T-cell (primary cell): Measurements from ENCODE around the gene CHIT1. TPM values are rescaled to one million over a fixed set of nuclear protein-coding genes. Genes with fewer than 3 reads are reported as not detected.

ENCODE experiments used
- ATAC-seq, 4 experiments: fragments of 200-7000 bp in 3 of 4; fragments of 150-1000 bp in 1 of 4; cut with Tn5 transposase; replicated peaks in 1 of 4; 1 replicate in 3 of 4; 2 replicates in 1 of 4; pipeline ENCODE4 v1.10.0; 2021; ENCODE audit warnings: moderate library complexity in 3 of 4, mild to moderate bottlenecking in 2 of 4, moderate number of reproducible peaks in 1 of 4
- CTCF ChIA-PET, 2 donors: fragments of 300-600 bp; sonication (Branson Sonifier 250); formaldehyde crosslinking; loops; one replicate each; lab custom pipeline; 2022; ENCODE audit warnings: antibody characterized with exemption in 2 of 2; lab: Charles Lee
- POLR2A ChIA-PET, 2 donors: fragments of 300-600 bp; sonication (Branson Sonifier 250); formaldehyde crosslinking; loops; one replicate each; lab custom pipeline; 2022; ENCODE audit warnings: antibody characterized with exemption in 2 of 2; lab: Charles Lee
- DNase-seq, 35 experiments: peaks; one replicate each; pipeline versions ENCODE4 v3.0.0 to v3.0.0-alpha.2; 2013 to 2023
- H3K27ac ChIP-seq: one replicate; pipeline ENCODE4 v1.5.1; 2013; ENCODE audit warnings: low read length
- H3K27me3 ChIP-seq, 2 experiments: replicated peaks in 1 of 2; 1 replicate in 1 of 2; 2 replicates in 1 of 2; pipeline versions ENCODE4 v1.6.1 to v1.7.0; 2013; ENCODE audit warnings: low read length in 1 of 2, mixed read lengths in 1 of 2; ENCODE audit not compliant: control insufficient read depth in 2 of 2, insufficient read depth in 2 of 2; ENCODE audit errors: extremely low read depth in 1 of 2
- H3K36me3 ChIP-seq, 2 donors: 1 replicate in 1 of 2; 2 replicates in 1 of 2; pipeline versions ENCODE4 v1.6.1 to v1.7.0; 2013; ENCODE audit warnings: low read length in 1 of 2; ENCODE audit not compliant: control insufficient read depth in 2 of 2, insufficient read depth in 1 of 2; ENCODE audit errors: extremely low read depth in 1 of 2
- H3K4me1 ChIP-seq, 2 experiments: 1 replicate in 1 of 2; 2 replicates in 1 of 2; pipeline versions ENCODE4 v1.6.1 to v1.7.0; 2013; ENCODE audit warnings: low read length in 2 of 2, mixed read lengths in 1 of 2; ENCODE audit not compliant: insufficient read depth in 2 of 2, control insufficient read depth in 1 of 2; ENCODE audit errors: extremely low read depth in 1 of 2
- H3K4me3 ChIP-seq, 2 donors: 1 replicate in 1 of 2; 2 replicates in 1 of 2; pipeline versions ENCODE4 v1.5.1 to v1.7.0; 2013; ENCODE audit warnings: mild to moderate bottlenecking in 2 of 2, low read length in 1 of 2, moderate library complexity in 1 of 2; ENCODE audit not compliant: control insufficient read depth in 1 of 2; ENCODE audit errors: extremely low read depth in 1 of 2
- H3K9me3 ChIP-seq: 2 replicates; pipeline ENCODE4 v1.7.0; 2013
- H3K27ac Mint-ChIP-seq, 2 donors: one replicate each; pipeline ENCODE4 v1.8.0; 2020 to 2021; ENCODE audit warnings: mild to moderate bottlenecking in 2 of 2, mixed read lengths in 2 of 2
- H3K27me3 Mint-ChIP-seq, 2 donors: one replicate each; pipeline ENCODE4 v1.8.0; 2021 to 2022; ENCODE audit warnings: mixed read lengths in 2 of 2
- H3K36me3 Mint-ChIP-seq: one replicate; pipeline ENCODE4 v1.8.0; 2021; ENCODE audit warnings: mixed read lengths
- H3K4me1 Mint-ChIP-seq, 3 donors: one replicate each; pipeline ENCODE4 v1.8.0; 2020 to 2022; ENCODE audit warnings: mixed read lengths in 3 of 3, mild to moderate bottlenecking in 1 of 3
- H3K4me3 Mint-ChIP-seq, 3 donors: one replicate each; pipeline ENCODE4 v1.8.0; 2020 to 2022; ENCODE audit warnings: mild to moderate bottlenecking in 3 of 3, mixed read lengths in 3 of 3, moderate library complexity in 3 of 3
- H3K9me3 Mint-ChIP-seq, 3 donors: one replicate each; pipeline ENCODE4 v1.8.0; 2020 to 2022; ENCODE audit warnings: mixed read lengths in 3 of 3
- WGBS: methylation state at CpG from one replicate; pipeline ENCODE4 v1.1.5; 2013; ENCODE audit warnings: missing lambda C conversion rate; ENCODE audit not compliant: insufficient coverage; 5-methylcytosine and 5-hydroxymethylcytosine counted together
- total RNA-seq, 35 experiments: library from RNA in 6 of 35; stranded (reverse) in 6 of 35; fragments of 120-200 nt in 1 of 35; gene quantifications; one replicate each; pipeline versions ENCODE4 v1.2.1 to v1.2.4 and lab custom pipeline; 2013 to 2026

The CHIT1 gene
- total RNA-seq, 5 donors from 2014 or later (not counting 1 experiment from before 2014, with no cell fraction given), result 0.12 to 2.3 (median 0.92) TPM; not detected in 1

GRCh38 chr1:203227371-203228083, 1.9 kb downstream of the CHIT1 start:
- ChIA-PET POLR2A (no interaction called here), CTCF (no interaction called here)
- Histone ChIP-seq H3K9me3 (no peaks in the 10 kb centered on the region), H3K27me3 (peaks cover 0 to 56% of the 10 kb centered on the region in 2 experiments), H3K4me3 (no peak overlapping the region), H3K36me3 (no peaks in the 10 kb centered on the region), H3K4me1 (no peaks in the 10 kb centered on the region), H3K27ac (no peak overlapping the region)
- Mint-ChIP-seq H3K36me3 (no peaks in the 10 kb centered on the region), H3K27ac (no peak overlapping the region), H3K27me3 (peaks cover 12 to 36% of the 10 kb centered on the region in 2 donors), H3K4me3 (no peak overlapping the region), H3K9me3 (no peaks in the 10 kb centered on the region), H3K4me1 (no peaks in the 10 kb centered on the region)
- ATAC-seq (no peak), DNase-seq (no peak)
- 100% methylated on average over 4 of the region's 9 CpGs for WGBS

GRCh38 chr1:203225071-203225470, 4.4 kb downstream of the CHIT1 start:
- no peak overlapping the region for H3K27ac ChIP-seq
- CTCF ChIA-PET, result interaction anchor here in 1 of 2 donors (0.6 kb wide), 1 partner anchor 166 kb away, joined by 3 read pairs; no protein-coding TSS in a partner anchor
- H3K27me3 Mint-ChIP-seq, result peaks cover 5 to 17% of the 10 kb centered on the region in 2 donors
- DNase-seq, result no peak
- WGBS, result 33% methylated on average over 3 of the region's 4 CpGs
- H3K9me3 ChIP-seq, result no peaks in the 10 kb centered on the region
- no peaks in the 10 kb centered on the region for H3K36me3 ChIP-seq
- H3K9me3 Mint-ChIP-seq, result no peaks in the 10 kb centered on the region
- H3K27ac Mint-ChIP-seq, result no peak overlapping the region
- peaks cover 0 to 42% of the 10 kb centered on the region in 2 experiments for H3K27me3 ChIP-seq
- no peaks in the 10 kb centered on the region for H3K4me1 ChIP-seq
- H3K4me1 Mint-ChIP-seq, result no peaks in the 10 kb centered on the region
- POLR2A ChIA-PET, result no interaction called here
- ATAC-seq, result no peak
- H3K36me3 Mint-ChIP-seq, result no peaks in the 10 kb centered on the region
- H3K4me3 Mint-ChIP-seq, result no peak overlapping the region
- H3K4me3 ChIP-seq, result no peak overlapping the region

- Mint-ChIP-seq H3K27ac (no peak overlapping the region), H3K27me3 (peaks cover 8 to 18% of the 10 kb centered on the region in 2 donors), H3K4me3 (no peak overlapping the region), H3K4me1 (no peaks in the 10 kb centered on the region), H3K9me3 (no peaks in the 10 kb centered on the region), H3K36me3 (no peaks in the 10 kb centered on the region)
- ATAC-seq (no peak), DNase-seq (no peak)
- ChIA-PET POLR2A (no interaction called here), CTCF (no interaction called here)
- Histone ChIP-seq H3K4me1 (no peaks in the 10 kb centered on the region), H3K27ac (no peak overlapping the region), H3K36me3 (no peaks in the 10 kb centered on the region), H3K4me3 (no peak overlapping the region), H3K9me3 (no peaks in the 10 kb centered on the region), H3K27me3 (peaks cover 0 to 27% of the 10 kb centered on the region in 2 experiments)
- 86% methylated on average over 18 of the region's 18 CpGs for WGBS
These were observed 6.3 kb downstream of the CHIT1 start for GRCh38 chr1:203223012-203223775.

GRCh38 chr1:203219934-203220333, 9.5 kb downstream of the CHIT1 start:
- peaks cover 0 to 3% of the 10 kb centered on the region in 2 experiments for H3K4me1 ChIP-seq
- H3K4me1 Mint-ChIP-seq, result peaks cover 2 to 9% (median 3%) of the 10 kb centered on the region in 3 donors
- no peak overlapping the region for H3K4me3 Mint-ChIP-seq
- H3K4me3 ChIP-seq, result no peak overlapping the region
- 75% methylated on average over 5 of the region's 8 CpGs for WGBS
- peaks cover 0 to 38% of the 10 kb centered on the region in 2 experiments for H3K27me3 ChIP-seq
- peaks cover 11 to 16% of the 10 kb centered on the region in 2 donors for H3K27me3 Mint-ChIP-seq
- no peaks in the 10 kb centered on the region for H3K9me3 Mint-ChIP-seq
- H3K27ac ChIP-seq, result no peak overlapping the region
- H3K27ac Mint-ChIP-seq, result no peak overlapping the region
- no peak for DNase-seq
- CTCF ChIA-PET, result interaction anchor here in 1 of 2 donors (1.0 kb wide), 1 partner anchor 47 kb away, joined by 3 read pairs; no protein-coding TSS in a partner anchor
- no peaks in the 10 kb centered on the region for H3K9me3 ChIP-seq
- no peaks in the 10 kb centered on the region for H3K36me3 Mint-ChIP-seq
- no peak for ATAC-seq
- H3K36me3 ChIP-seq, result no peaks in the 10 kb centered on the region
- POLR2A ChIA-PET, result no interaction called here

- Mint-ChIP-seq H3K4me3 (no peak overlapping the region), H3K36me3 (no peaks in the 10 kb centered on the region), H3K27me3 (peaks cover 11 to 17% of the 10 kb centered on the region in 2 donors), H3K4me1 (peaks cover 2 to 9% (median 3%) of the 10 kb centered on the region in 3 donors), H3K9me3 (no peaks in the 10 kb centered on the region), H3K27ac (no peak overlapping the region)
- ATAC-seq, result no peak
- Histone ChIP-seq H3K9me3 (no peaks in the 10 kb centered on the region), H3K27me3 (peaks cover 0 to 34% of the 10 kb centered on the region in 2 experiments), H3K4me3 (no peak overlapping the region), H3K4me1 (peaks cover 0 to 3% of the 10 kb centered on the region in 2 experiments), H3K27ac (no peak overlapping the region), H3K36me3 (no peaks in the 10 kb centered on the region)
- DNase-seq, result no peak
- ChIA-PET POLR2A (no interaction called here), CTCF (interaction anchor here in 1 of 2 donors (1.0 kb wide), 1 partner anchor 46 kb away, joined by 3 read pairs; no protein-coding TSS in a partner anchor)
- WGBS, result no CpG with 5 or more reads among the region's 1 CpG
These were observed 10.3 kb downstream of the CHIT1 start for GRCh38 chr1:203219171-203219570.

GRCh38 chr1:203217668-203218067, 11.8 kb downstream of the CHIT1 start:
- Mint-ChIP-seq H3K4me3 (no peak overlapping the region), H3K27ac (no peak overlapping the region), H3K36me3 (no peaks in the 10 kb centered on the region), H3K9me3 (no peaks in the 10 kb centered on the region), H3K27me3 (peaks cover 15 to 17% of the 10 kb centered on the region in 2 donors), H3K4me1 (peaks cover 2 to 9% (median 3%) of the 10 kb centered on the region in 3 donors)
- Histone ChIP-seq H3K4me3 (no peak overlapping the region), H3K27me3 (peaks cover 0 to 35% of the 10 kb centered on the region in 2 experiments), H3K36me3 (no peaks in the 10 kb centered on the region), H3K4me1 (peaks cover 0 to 3% of the 10 kb centered on the region in 2 experiments), H3K9me3 (no peaks in the 10 kb centered on the region), H3K27ac (no peak overlapping the region)
- no peak for ATAC-seq
- ChIA-PET CTCF (interaction anchor here in 1 of 2 donors (1.6 to 2.1 kb wide), 2 partner anchors 177 to 179 kb away, joined by 5 to 7 read pairs; no protein-coding TSS in a partner anchor), POLR2A (no interaction called here)
- 53% methylated on average over 6 of the region's 7 CpGs for WGBS
- DNase-seq, result no peak
